Measurements from ENCODE around the gene TPST1.
"Not testable (repeated sequence)": the region's sequence is repeated elsewhere in the genome, so short reads cannot be mapped to it uniquely, and the experiment has no call there.

TPST1 gene

GRCh38 chr7:66204822-66205740 is at the start of gene TPST1:
Gene TPST1 (plus strand): TSS chr7:66205334. CDS start chr7:66240426, 35,092 bp downstream.
- DNase-seq (ENCODE audit: low read depth, low spot score): peak; percentile 65

GRCh38 chr7:66156035-66156434 is 49.1 kb upstream of the TPST1 start:
- DNase-seq (ENCODE audit: low read depth, low spot score): not testable (repeated sequence)

GRCh38 chr7:66157060-66157459 is 48.1 kb upstream of the TPST1 start:
- no peak for DNase-seq (ENCODE audit: low read depth, low spot score)

- DNase-seq (ENCODE audit: low read depth, low spot score): no peak
Observed at GRCh38 chr7:66162622-66163021, 42.5 kb upstream of the TPST1 start.

- no peak for DNase-seq (ENCODE audit: low read depth, low spot score)
Observed at GRCh38 chr7:66163186-66163610, 41.9 kb upstream of the TPST1 start.

- no peak for DNase-seq (ENCODE audit: low read depth, low spot score)
Observed at GRCh38 chr7:66164356-66164755, 40.8 kb upstream of the TPST1 start.

GRCh38 chr7:66167773-66168387 is 37.3 kb upstream of the TPST1 start:
- DNase-seq (ENCODE audit: low read depth, low spot score): no peak

- DNase-seq (ENCODE audit: low read depth, low spot score): no peak
Observed at GRCh38 chr7:66169616-66170015, 35.5 kb upstream of the TPST1 start.

GRCh38 chr7:66170309-66171231 is 34.6 kb upstream of the TPST1 start:
- DNase-seq (ENCODE audit: low read depth, low spot score): no peak

- not testable (repeated sequence) for DNase-seq (ENCODE audit: low read depth, low spot score)
Observed at GRCh38 chr7:66172536-66173401, 32.4 kb upstream of the TPST1 start.

GRCh38 chr7:66173856-66174255 is 31.3 kb upstream of the TPST1 start:
- no peak for DNase-seq (ENCODE audit: low read depth, low spot score)

GRCh38 chr7:66175006-66175405 is 30.1 kb upstream of the TPST1 start:
- DNase-seq (ENCODE audit: low read depth, low spot score): not testable (repeated sequence)

- DNase-seq (ENCODE audit: low read depth, low spot score): no peak
Observed at GRCh38 chr7:66176914-66177313, 28.2 kb upstream of the TPST1 start.

- DNase-seq (ENCODE audit: low read depth, low spot score): no peak
Observed at GRCh38 chr7:66178258-66178657, 26.9 kb upstream of the TPST1 start.

- DNase-seq (ENCODE audit: low read depth, low spot score): no peak
Observed at GRCh38 chr7:66181329-66181728, 23.8 kb upstream of the TPST1 start.

- DNase-seq (ENCODE audit: low read depth, low spot score): no peak
Observed at GRCh38 chr7:66181845-66182244, 23.3 kb upstream of the TPST1 start.

- no peak for DNase-seq (ENCODE audit: low read depth, low spot score)
Observed at GRCh38 chr7:66182920-66183319, 22.2 kb upstream of the TPST1 start.

- no peak for DNase-seq (ENCODE audit: low read depth, low spot score)
Observed at GRCh38 chr7:66183700-66184099, 21.4 kb upstream of the TPST1 start.

GRCh38 chr7:66185680-66186187 is 19.4 kb upstream of the TPST1 start:
- DNase-seq (ENCODE audit: low read depth, low spot score): no peak

- DNase-seq (ENCODE audit: low read depth, low spot score): no peak
Observed at GRCh38 chr7:66186991-66187390, 18.1 kb upstream of the TPST1 start.

GRCh38 chr7:66187905-66188304 is 17.2 kb upstream of the TPST1 start:
- DNase-seq (ENCODE audit: low read depth, low spot score): no peak

All from brain pericyte (primary cell).